ENCODE data around the gene LAMTOR3. TPM values are rescaled to one million over a fixed set of nuclear protein-coding genes. Genes with fewer than 3 reads are reported as not detected.

The LAMTOR3 gene
- polyA plus RNA-seq, 1 of the 3 experiments (the other 2 are of a cell fraction), result 20.8 TPM

DNA sequence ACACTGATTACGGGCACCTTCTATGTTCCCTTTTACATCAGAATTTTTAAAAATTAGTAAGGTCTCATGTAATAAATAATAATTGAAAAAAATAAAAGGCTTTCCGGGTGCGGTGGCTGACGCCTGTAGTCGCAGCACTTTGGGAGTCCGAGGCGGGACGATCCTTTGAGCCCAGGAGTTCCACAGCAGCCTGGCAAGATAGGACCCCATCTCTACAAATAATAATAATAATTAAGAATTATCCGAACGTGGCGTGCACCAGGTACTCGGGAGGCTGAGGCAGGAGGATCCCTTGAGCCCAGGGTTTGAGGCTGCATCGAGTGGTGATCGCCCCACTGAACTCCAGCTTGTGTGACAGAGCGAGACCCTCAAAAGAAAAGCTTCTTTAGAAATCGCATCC, 771 bp upstream of the LAMTOR3 start:
- peak overlapping the region; percentile 78 for H3K4me2 ChIP-seq
- DNase-seq, result no peak
- H3K4me3 ChIP-seq (ENCODE audit: low read depth in 2 of 2, low read length in 1 of 2), result peak overlapping the region; percentile 51 to 52
- WGBS (ENCODE audit: low lambda C conversion rate), result 91% methylated on average over 16 of the region's 16 CpGs
- H2AFZ ChIP-seq (ENCODE audit: low read depth), result peak overlapping the region; percentile 82; the same call in 1 of the 2 replicates
- ChIA-PET POLR2A (interaction anchor here (0.7 to 2.0 kb wide), 7 partner anchors 10 to 331 kb away, joined by 3 to 16 read pairs (median 4); partner anchors contain the start of genes DNAJB14, H2AZ1 and TRMT10A), CTCF (interaction anchor here (0.8 to 3.7 kb wide), 2 partner anchors 10 to 53 kb away, joined by 4 to 18 read pairs; partner anchors contain the start of gene DNAJB14)
- peak overlapping the region; percentile 62; the same call in 1 of the 2 replicates for H3K9ac ChIP-seq
- peak overlapping the region; percentile 56 to 87; a peak in 3 of 4 replicates for H3K27ac ChIP-seq (ENCODE audit: low read depth in 2 of 2, low read length in 1 of 2)
- no peaks in the 10 kb centered on the region; a peak in 2 of 4 replicates for H3K4me1 ChIP-seq (ENCODE audit: control insufficient read depth in 1 of 2, insufficient read depth in 2 of 2, low read depth in 1 of 2, low read length in 1 of 2)
- peaks cover 33% of the 10 kb centered on the region for H3F3A ChIP-seq (replicated peaks; ENCODE audit: insufficient read depth)
- TF ChIP-seq, protein P1, sequence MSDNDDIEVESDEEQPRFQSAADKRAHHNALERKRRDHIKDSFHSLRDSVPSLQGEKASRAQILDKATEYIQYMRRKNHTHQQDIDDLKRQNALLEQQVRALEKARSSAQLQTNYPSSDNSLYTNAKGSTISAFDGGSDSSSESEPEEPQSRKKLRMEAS (IDR thresholded peaks at IDR 0.05; ENCODE audit: low read depth), result no peak
- TF ChIP-seq NFIC (IDR thresholded peaks at IDR 0.05; ENCODE audit: borderline replicate concordance), result no peak
- TF ChIP-seq GABPA (IDR thresholded peaks at IDR 0.05; ENCODE audit: low read depth), result no peak
- no peak for TF ChIP-seq FOXM1 (IDR thresholded peaks at IDR 0.05; ENCODE audit: low read depth)
- no peak for TF ChIP-seq POLR2AphosphoS5 (IDR thresholded peaks at IDR 0.05; ENCODE audit: low read depth, low read length)
- TF ChIP-seq RFX5 (IDR thresholded peaks at IDR 0.05; ENCODE audit: low read length), result no peak
- TF ChIP-seq EZH2phosphoT487 (IDR thresholded peaks at IDR 0.05; ENCODE audit: borderline replicate concordance, low read depth), result no peak
- TF ChIP-seq TCF12 (IDR thresholded peaks at IDR 0.05), result no peak
- no peak for TF ChIP-seq MEF2A (IDR thresholded peaks at IDR 0.05; ENCODE audit: borderline replicate concordance, low read depth)
- no peak for TF ChIP-seq FOSL2 (IDR thresholded peaks at IDR 0.05; ENCODE audit: borderline replicate concordance, low read depth)
- TF ChIP-seq SMC3 (IDR thresholded peaks at IDR 0.05; ENCODE audit: low read depth, low read length), result no peak
- no peaks in the 10 kb centered on the region for H3K9me3 ChIP-seq
- H3K79me2 ChIP-seq (ENCODE audit: insufficient read depth), result peaks cover 42% of the 10 kb centered on the region
- H3K36me3 ChIP-seq (replicated peaks in 1 of 2; ENCODE audit: control insufficient read depth in 1 of 2, insufficient read depth in 2 of 2, low read length in 1 of 2), result peaks cover 40 to 48% of the 10 kb centered on the region in 2 experiments
- no peaks in the 10 kb centered on the region for H3K27me3 ChIP-seq (ENCODE audit: insufficient read depth)
- H4K20me1 ChIP-seq (ENCODE audit: insufficient read depth), result no peaks in the 10 kb centered on the region
- H3K9me2 ChIP-seq, result no peaks in the 10 kb centered on the region

- peak overlapping the region; percentile 93 for H2AFZ ChIP-seq (ENCODE audit: low read depth)
- H3F3A ChIP-seq (replicated peaks; ENCODE audit: insufficient read depth), result peaks cover 23% of the 10 kb centered on the region
- no peaks in the 10 kb centered on the region; a peak in 2 of 4 replicates for H3K4me1 ChIP-seq (ENCODE audit: control insufficient read depth in 1 of 2, insufficient read depth in 2 of 2, low read depth in 1 of 2, low read length in 1 of 2)
- ChIA-PET CTCF (interaction anchor here (1.3 to 3.7 kb wide), 2 partner anchors 54 to 86 kb away, joined by 5 to 18 read pairs; partner anchors contain the start of gene DNAJB14), POLR2A (interaction anchor here (1.1 to 2.0 kb wide), 5 partner anchors 9 to 330 kb away, joined by 3 to 16 read pairs (median 9); partner anchors contain the start of genes DNAJB14 and TRMT10A)
- no peaks in the 10 kb centered on the region for H3K9me3 ChIP-seq
- WGBS (ENCODE audit: low lambda C conversion rate), result 2% methylated on average over 8 of the region's 12 CpGs
- H3K27ac ChIP-seq (ENCODE audit: low read depth in 2 of 2, low read length in 1 of 2), result peak overlapping the region; percentile 66 to 72
- no peaks in the 10 kb centered on the region for H3K9me2 ChIP-seq
- peak overlapping the region; percentile 89 for H3K9ac ChIP-seq
- peaks cover 34 to 43% of the 10 kb centered on the region in 2 experiments for H3K36me3 ChIP-seq (replicated peaks in 1 of 2; ENCODE audit: control insufficient read depth in 1 of 2, insufficient read depth in 2 of 2, low read length in 1 of 2)
- H3K27me3 ChIP-seq (ENCODE audit: insufficient read depth), result no peaks in the 10 kb centered on the region
- peak overlapping the region; percentile 95 to 98 for H3K4me3 ChIP-seq (ENCODE audit: low read depth in 2 of 2, low read length in 1 of 2)
- no peaks in the 10 kb centered on the region for H4K20me1 ChIP-seq (ENCODE audit: insufficient read depth)
- DNase-seq, result no peak
- H3K79me2 ChIP-seq (ENCODE audit: insufficient read depth), result peaks cover 54% of the 10 kb centered on the region
- H3K4me2 ChIP-seq, result peak overlapping the region; percentile 92
- TF ChIP-seq JUND (IDR thresholded peaks at IDR 0.05), result no peak
- TF ChIP-seq TAF1 (IDR thresholded peaks at IDR 0.05; ENCODE audit: borderline replicate concordance, low read depth, low read length), result no peak
- no peak for TF ChIP-seq EZH2phosphoT487 (IDR thresholded peaks at IDR 0.05; ENCODE audit: borderline replicate concordance, low read depth)
- TF ChIP-seq TCF12 (IDR thresholded peaks at IDR 0.05), result no peak
- TF ChIP-seq POLR2AphosphoS5 (IDR thresholded peaks at IDR 0.05; ENCODE audit: low read depth, low read length), result no peak
- TF ChIP-seq FOSL2 (IDR thresholded peaks at IDR 0.05; ENCODE audit: borderline replicate concordance, low read depth), result no peak
- TF ChIP-seq RFX5 (IDR thresholded peaks at IDR 0.05; ENCODE audit: low read length), result no peak
- no peak for TF ChIP-seq MEF2A (IDR thresholded peaks at IDR 0.05; ENCODE audit: borderline replicate concordance, low read depth)
- TF ChIP-seq, protein P2, sequence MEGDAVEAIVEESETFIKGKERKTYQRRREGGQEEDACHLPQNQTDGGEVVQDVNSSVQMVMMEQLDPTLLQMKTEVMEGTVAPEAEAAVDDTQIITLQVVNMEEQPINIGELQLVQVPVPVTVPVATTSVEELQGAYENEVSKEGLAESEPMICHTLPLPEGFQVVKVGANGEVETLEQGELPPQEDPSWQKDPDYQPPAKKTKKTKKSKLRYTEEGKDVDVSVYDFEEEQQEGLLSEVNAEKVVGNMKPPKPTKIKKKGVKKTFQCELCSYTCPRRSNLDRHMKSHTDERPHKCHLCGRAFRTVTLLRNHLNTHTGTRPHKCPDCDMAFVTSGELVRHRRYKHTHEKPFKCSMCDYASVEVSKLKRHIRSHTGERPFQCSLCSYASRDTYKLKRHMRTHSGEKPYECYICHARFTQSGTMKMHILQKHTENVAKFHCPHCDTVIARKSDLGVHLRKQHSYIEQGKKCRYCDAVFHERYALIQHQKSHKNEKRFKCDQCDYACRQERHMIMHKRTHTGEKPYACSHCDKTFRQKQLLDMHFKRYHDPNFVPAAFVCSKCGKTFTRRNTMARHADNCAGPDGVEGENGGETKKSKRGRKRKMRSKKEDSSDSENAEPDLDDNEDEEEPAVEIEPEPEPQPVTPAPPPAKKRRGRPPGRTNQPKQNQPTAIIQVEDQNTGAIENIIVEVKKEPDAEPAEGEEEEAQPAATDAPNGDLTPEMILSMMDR (IDR thresholded peaks at IDR 0.05), result no peak
- TF ChIP-seq, protein P3, sequence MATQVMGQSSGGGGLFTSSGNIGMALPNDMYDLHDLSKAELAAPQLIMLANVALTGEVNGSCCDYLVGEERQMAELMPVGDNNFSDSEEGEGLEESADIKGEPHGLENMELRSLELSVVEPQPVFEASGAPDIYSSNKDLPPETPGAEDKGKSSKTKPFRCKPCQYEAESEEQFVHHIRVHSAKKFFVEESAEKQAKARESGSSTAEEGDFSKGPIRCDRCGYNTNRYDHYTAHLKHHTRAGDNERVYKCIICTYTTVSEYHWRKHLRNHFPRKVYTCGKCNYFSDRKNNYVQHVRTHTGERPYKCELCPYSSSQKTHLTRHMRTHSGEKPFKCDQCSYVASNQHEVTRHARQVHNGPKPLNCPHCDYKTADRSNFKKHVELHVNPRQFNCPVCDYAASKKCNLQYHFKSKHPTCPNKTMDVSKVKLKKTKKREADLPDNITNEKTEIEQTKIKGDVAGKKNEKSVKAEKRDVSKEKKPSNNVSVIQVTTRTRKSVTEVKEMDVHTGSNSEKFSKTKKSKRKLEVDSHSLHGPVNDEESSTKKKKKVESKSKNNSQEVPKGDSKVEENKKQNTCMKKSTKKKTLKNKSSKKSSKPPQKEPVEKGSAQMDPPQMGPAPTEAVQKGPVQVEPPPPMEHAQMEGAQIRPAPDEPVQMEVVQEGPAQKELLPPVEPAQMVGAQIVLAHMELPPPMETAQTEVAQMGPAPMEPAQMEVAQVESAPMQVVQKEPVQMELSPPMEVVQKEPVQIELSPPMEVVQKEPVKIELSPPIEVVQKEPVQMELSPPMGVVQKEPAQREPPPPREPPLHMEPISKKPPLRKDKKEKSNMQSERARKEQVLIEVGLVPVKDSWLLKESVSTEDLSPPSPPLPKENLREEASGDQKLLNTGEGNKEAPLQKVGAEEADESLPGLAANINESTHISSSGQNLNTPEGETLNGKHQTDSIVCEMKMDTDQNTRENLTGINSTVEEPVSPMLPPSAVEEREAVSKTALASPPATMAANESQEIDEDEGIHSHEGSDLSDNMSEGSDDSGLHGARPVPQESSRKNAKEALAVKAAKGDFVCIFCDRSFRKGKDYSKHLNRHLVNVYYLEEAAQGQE (IDR thresholded peaks at IDR 0.05; ENCODE audit: low read depth, low read length), result no peak
- TF ChIP-seq, protein P4, sequence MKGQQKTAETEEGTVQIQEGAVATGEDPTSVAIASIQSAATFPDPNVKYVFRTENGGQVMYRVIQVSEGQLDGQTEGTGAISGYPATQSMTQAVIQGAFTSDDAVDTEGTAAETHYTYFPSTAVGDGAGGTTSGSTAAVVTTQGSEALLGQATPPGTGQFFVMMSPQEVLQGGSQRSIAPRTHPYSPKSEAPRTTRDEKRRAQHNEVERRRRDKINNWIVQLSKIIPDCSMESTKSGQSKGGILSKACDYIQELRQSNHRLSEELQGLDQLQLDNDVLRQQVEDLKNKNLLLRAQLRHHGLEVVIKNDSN (IDR thresholded peaks at IDR 0.05; ENCODE audit: borderline replicate concordance, low read depth), result no peak
- TF ChIP-seq RCOR1 (IDR thresholded peaks at IDR 0.05; ENCODE audit: low read length), result no peak
- TF ChIP-seq, protein P5, sequence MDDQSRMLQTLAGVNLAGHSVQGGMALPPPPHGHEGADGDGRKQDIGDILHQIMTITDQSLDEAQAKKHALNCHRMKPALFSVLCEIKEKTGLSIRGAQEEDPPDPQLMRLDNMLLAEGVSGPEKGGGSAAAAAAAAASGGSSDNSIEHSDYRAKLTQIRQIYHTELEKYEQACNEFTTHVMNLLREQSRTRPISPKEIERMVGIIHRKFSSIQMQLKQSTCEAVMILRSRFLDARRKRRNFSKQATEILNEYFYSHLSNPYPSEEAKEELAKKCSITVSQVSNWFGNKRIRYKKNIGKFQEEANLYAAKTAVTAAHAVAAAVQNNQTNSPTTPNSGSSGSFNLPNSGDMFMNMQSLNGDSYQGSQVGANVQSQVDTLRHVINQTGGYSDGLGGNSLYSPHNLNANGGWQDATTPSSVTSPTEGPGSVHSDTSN (IDR thresholded peaks at IDR 0.05), result no peak
- no peak for TF ChIP-seq RXRA (IDR thresholded peaks at IDR 0.05; ENCODE audit: borderline replicate concordance, low read depth)
These were observed 427 bp downstream of the LAMTOR3 start for GRCh38 chr4:99893839-99894160.

Measured in SK-N-SH (cell line).